Osteocyte (in vitro differentiated cells): ENCODE results near the gene DNAJC3. TPM values are rescaled to one million over a fixed set of nuclear protein-coding genes. Genes with fewer than 3 reads are reported as not detected.
A peak's percentile ranks its signal among the peaks of the same experiment; 100 is the strongest.

Experiments used
- DNase-seq: peaks from one replicate; pipeline ENCODE4 v3.0.0; 2021; ENCODE audit warnings: mixed read lengths; ENCODE audit not compliant: unreplicated experiment; ENCODE audit errors: extremely low spot score
- H3K27ac Mint-ChIP-seq: one replicate; pipeline ENCODE4 v1.8.0; 2021; ENCODE audit warnings: mild to moderate bottlenecking, mixed read lengths; ENCODE audit not compliant: unreplicated experiment
- H3K27me3 Mint-ChIP-seq: one replicate; pipeline ENCODE4 v1.8.0; 2021; ENCODE audit warnings: mixed read lengths; ENCODE audit not compliant: unreplicated experiment
- H3K36me3 Mint-ChIP-seq: one replicate; pipeline ENCODE4 v1.8.0; 2021; ENCODE audit warnings: mixed read lengths; ENCODE audit not compliant: unreplicated experiment
- H3K4me1 Mint-ChIP-seq: one replicate; pipeline ENCODE4 v1.8.0; 2021; ENCODE audit warnings: mixed read lengths; ENCODE audit not compliant: unreplicated experiment
- H3K4me3 Mint-ChIP-seq: one replicate; pipeline ENCODE4 v1.8.0; 2021; ENCODE audit warnings: mild to moderate bottlenecking, moderate library complexity, mixed read lengths; ENCODE audit not compliant: unreplicated experiment
- H3K9me3 Mint-ChIP-seq: one replicate; pipeline ENCODE4 v1.8.0; 2021; ENCODE audit warnings: mixed read lengths; ENCODE audit not compliant: unreplicated experiment
- CTCF ChIP-seq: fragments of 200-600 bp; sonication (generic); IDR thresholded peaks from 2 replicates; pipeline ENCODE4 v1.5.0; 2021; ENCODE audit warnings: antibody characterized with exemption, mild to moderate bottlenecking, moderate library complexity
- total RNA-seq: library from RNA; stranded (reverse); gene quantifications from 2 replicates; pipeline ENCODE4 v1.2.1, GENCODE V29; 2021

Gene DNAJC3
- total RNA-seq, 1 donor from 2014 or later, result 45.9 TPM

GRCh38 chr13:95630593-95630992 is 46.3 kb upstream of the DNAJC3 start:
- no peak for DNase-seq
- peaks cover 84% of the 10 kb centered on the region for H3K36me3 Mint-ChIP-seq
- peaks cover 9% of the 10 kb centered on the region for H3K9me3 Mint-ChIP-seq

GRCh38 chr13:95636853-95637252 is 40.1 kb upstream of the DNAJC3 start:
- H3K27me3 Mint-ChIP-seq, result no peaks in the 10 kb centered on the region
- no peak overlapping the region for H3K4me3 Mint-ChIP-seq
- peaks cover 54% of the 10 kb centered on the region for H3K36me3 Mint-ChIP-seq
- no peak for TF ChIP-seq CTCF
- H3K9me3 Mint-ChIP-seq, result no peaks in the 10 kb centered on the region
- H3K4me1 Mint-ChIP-seq, result peaks cover 19% of the 10 kb centered on the region
- DNase-seq, result no peak
- H3K27ac Mint-ChIP-seq, result no peak overlapping the region

More at GRCh38 chr13:95630593-95630992, 46.3 kb upstream of the DNAJC3 start:
- Mint-ChIP-seq H3K27me3 (no peaks in the 10 kb centered on the region), H3K27ac (no peak overlapping the region), H3K4me1 (peaks cover 20% of the 10 kb centered on the region), H3K4me3 (no peak overlapping the region)
- no peak for TF ChIP-seq CTCF

- no peaks in the 10 kb centered on the region for H3K9me3 Mint-ChIP-seq
- peaks cover 39% of the 10 kb centered on the region for H3K4me1 Mint-ChIP-seq
- no peak overlapping the region for H3K27ac Mint-ChIP-seq
- no peak for TF ChIP-seq CTCF
- H3K36me3 Mint-ChIP-seq, result peaks cover 25% of the 10 kb centered on the region
- no peaks in the 10 kb centered on the region for H3K27me3 Mint-ChIP-seq
- no peak for DNase-seq
- peak overlapping the region; percentile 62 for H3K4me3 Mint-ChIP-seq
These were observed 35.5 kb upstream of the DNAJC3 start for GRCh38 chr13:95641291-95642027.

GRCh38 chr13:95642028-95642621 is 34.8 kb upstream of the DNAJC3 start:
- peaks cover 39% of the 10 kb centered on the region for H3K4me1 Mint-ChIP-seq
- TF ChIP-seq CTCF, result no peak
- H3K4me3 Mint-ChIP-seq, result peak overlapping the region; percentile 52
- no peak for DNase-seq
- no peaks in the 10 kb centered on the region for H3K27me3 Mint-ChIP-seq
- no peak overlapping the region for H3K27ac Mint-ChIP-seq
- peaks cover 23% of the 10 kb centered on the region for H3K36me3 Mint-ChIP-seq
- H3K9me3 Mint-ChIP-seq, result no peaks in the 10 kb centered on the region

- Mint-ChIP-seq H3K27me3 (no peaks in the 10 kb centered on the region), H3K36me3 (peaks cover 20% of the 10 kb centered on the region)
These were observed 33.9 kb upstream of the DNAJC3 start for GRCh38 chr13:95642999-95643398.

More at GRCh38 chr13:95642999-95643398, 33.9 kb upstream of the DNAJC3 start:
- Mint-ChIP-seq H3K27ac (peak overlapping the region; percentile 97), H3K4me1 (peaks cover 39% of the 10 kb centered on the region), H3K9me3 (no peaks in the 10 kb centered on the region), H3K4me3 (peak overlapping the region; percentile 95)
- TF ChIP-seq CTCF, result no peak
- no peak for DNase-seq
